ENCODE measurements around the gene KSR1.
"Not testable (repeated sequence)": the region's sequence is repeated elsewhere in the genome, so short reads cannot be mapped to it uniquely, and the experiment has no call there.

DNA sequence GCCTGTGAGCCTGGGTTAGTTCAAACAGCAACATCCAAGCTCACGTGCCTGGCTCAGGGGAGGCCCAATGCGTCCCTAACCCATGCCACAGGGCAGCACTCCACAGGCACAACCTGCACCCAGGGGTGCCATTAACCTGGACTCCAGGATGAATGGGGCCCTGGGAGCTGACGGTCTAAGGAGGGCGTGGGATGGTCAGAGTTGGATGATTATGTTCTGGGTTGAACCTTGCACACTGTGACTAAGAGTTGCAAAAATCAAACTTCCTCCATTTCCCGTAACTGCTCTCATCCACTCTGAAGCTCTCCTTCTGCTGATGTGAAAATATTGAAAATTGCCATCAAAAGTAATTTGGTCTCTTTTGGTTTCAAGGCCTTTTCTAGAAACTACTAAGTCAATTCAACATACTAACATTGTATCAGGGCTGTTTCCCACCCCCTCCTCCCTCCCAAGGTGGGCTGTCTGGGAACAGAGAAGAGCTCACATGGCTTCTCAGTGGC is 182.2 kb downstream of the KSR1 start:
- TF ChIP-seq, protein P1, sequence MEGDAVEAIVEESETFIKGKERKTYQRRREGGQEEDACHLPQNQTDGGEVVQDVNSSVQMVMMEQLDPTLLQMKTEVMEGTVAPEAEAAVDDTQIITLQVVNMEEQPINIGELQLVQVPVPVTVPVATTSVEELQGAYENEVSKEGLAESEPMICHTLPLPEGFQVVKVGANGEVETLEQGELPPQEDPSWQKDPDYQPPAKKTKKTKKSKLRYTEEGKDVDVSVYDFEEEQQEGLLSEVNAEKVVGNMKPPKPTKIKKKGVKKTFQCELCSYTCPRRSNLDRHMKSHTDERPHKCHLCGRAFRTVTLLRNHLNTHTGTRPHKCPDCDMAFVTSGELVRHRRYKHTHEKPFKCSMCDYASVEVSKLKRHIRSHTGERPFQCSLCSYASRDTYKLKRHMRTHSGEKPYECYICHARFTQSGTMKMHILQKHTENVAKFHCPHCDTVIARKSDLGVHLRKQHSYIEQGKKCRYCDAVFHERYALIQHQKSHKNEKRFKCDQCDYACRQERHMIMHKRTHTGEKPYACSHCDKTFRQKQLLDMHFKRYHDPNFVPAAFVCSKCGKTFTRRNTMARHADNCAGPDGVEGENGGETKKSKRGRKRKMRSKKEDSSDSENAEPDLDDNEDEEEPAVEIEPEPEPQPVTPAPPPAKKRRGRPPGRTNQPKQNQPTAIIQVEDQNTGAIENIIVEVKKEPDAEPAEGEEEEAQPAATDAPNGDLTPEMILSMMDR (IDR thresholded peaks at IDR 0.05) = not testable (repeated sequence)
- not testable (repeated sequence) for TF ChIP-seq POLR2A (IDR thresholded peaks at IDR 0.05)

All from breast epithelium (tissue), 3 donors.